HuH-7.5 (cell line): ENCODE data around the gene GCG.

ENCODE experiments used
- DNase-seq: peaks from one replicate; pipeline ENCODE4 v3.0.0; 2011; ENCODE audit warnings: low spot score

Gene GCG

DNA sequence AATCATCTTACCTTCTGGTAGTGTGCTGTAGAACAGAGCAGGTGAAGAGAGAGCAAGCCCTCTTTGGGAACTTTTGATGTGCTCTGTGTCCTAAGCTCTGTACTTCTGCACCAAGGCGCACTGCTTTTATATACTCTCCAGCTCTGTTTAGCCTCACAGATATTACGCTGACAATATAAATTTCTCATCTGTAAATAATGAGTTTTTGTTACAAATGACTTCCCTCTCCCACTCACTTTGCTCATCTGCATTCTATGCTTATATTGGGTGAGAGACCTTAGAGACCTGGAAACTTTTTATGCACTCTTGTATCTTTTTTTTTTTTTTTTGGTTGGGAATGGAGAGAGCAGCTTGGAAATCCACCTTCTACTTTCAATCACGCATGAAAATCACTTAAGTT is at the start of gene GCG:
TSS of gene GCG (minus strand) at position 101 of the 400 bp plus-strand sequence. CDS start 3,069 bp downstream, outside the sequence.
- DNase-seq, result no peak

DNA sequence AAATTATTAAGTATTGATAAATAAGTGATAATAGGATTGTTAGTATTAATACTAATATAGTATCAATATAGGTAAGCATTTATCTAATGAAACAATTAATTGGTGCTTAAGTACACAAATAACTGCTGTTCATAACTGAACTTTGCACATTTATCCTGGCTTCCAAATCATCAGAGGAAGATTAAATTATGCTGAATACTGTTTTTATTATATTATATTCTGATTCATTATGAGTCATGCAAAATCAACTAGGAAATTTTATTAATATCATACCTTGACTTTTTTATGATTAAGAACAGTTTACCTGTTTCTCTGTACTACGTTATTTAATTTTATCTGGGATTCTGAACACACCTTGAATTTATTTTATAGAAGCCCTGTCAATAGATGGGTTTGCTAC is 48.6 kb upstream of the GCG start:
- DNase-seq, result no peak

DNA sequence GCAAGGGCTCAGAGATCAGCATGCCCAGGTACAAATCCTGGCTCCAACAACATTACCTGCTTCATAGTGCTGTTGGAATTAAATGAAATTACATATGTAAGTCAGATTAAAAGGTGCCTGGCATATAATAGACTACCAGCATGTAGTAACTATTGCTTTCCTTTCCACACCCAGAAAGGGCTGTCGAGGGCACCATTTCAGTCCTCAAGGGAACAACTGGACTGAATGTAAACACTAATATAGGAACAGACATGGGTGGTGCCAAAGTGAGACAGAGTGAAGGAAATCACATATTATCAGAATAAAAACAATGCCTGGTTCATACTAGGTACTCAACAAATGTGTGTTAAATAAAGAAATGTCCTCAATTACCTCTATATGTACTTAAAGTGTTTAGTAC is 47.9 kb upstream of the GCG start:
- DNase-seq, result no peak

DNA sequence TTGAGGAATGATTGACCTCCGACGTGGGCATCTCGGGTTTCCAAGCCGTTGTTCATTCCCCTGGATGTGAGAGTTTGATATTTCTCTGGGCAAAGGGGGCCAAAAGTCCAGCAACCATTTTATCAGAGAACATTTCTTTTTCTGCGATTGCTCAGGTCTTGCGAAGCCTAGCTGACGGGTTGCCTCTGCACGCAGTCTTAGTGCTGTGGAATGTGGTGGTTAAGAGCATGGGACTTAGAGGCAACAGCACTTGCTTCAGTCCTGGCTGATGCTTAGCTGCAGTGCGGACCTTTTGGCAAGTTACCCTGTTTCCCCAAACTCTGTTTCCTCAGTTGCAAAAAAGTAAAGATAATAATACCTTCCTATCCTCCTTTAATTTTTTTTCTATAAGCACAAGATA is 46.2 kb upstream of the GCG start:
- DNase-seq, result no peak

DNA sequence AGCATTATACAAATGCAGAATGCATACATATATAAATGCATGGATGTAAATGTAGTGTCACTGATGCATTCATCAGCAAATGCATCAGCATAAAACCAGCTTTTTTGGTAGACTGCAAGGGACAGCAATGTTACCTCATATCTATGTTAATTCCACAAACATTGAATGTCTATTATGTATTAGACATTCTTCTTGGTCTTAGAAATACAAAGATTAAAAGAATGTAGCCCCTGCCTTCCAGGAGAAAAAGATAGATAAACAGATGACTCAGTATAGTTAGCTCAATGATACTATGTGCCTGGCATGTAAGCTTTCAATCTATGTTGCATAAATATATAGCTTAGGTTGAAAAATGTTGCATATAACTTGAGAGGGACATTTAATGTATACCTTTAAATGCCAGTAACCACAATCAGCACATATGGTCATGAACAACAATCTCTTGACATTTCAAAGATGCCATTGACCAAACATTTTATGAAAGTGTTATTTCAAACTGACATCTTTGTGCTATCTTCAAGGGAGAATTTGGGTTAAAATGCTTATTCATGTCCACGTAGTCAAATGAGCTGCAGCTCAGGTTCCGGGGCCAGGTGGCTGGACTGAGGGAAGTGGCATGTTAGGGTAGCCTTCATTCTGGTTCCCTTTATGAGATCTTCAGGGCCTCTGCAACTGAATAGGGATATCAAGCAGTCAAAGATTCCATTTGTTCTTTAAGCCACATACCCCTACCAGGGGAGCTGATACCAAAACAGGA is 45.2 kb upstream of the GCG start:
- DNase-seq, result no peak

DNA sequence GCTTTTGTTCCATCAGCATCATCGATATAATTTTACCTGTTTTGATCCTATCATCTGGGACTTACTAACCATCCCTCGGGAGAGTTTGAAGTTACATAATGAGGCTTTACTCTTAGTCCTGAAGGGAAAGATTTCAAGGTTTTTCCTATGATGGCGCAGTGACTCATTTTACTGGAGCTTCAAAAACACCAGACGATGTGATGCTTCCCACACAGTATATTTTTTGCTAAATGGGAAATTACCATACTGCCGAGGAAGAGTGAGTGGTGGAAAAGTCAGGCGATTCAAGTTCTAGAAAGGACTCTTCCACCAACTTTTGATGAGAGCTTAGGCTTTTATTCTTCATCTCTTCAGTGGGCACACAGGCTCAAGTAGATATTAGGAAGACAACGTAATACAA is 44.6 kb upstream of the GCG start:
- no peak for DNase-seq

DNA sequence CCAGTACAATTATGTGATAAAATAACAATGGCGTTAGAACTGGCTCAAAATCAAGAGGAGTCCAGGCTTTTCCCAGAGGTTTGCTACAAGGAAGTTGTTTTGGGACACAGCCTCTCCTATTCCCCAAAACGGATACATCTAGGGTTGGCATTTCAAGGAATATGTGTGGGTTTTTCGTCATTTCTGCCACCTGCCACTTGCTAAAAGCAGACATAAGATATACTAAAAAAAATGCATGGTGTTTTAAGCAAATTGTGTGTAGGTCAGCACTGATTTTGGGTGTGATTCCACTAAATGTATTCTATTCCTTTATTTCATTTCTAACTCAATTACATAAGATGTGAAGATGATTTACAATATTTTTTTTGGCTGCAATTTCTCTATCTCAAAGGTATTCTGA is 36.4 kb upstream of the GCG start:
- DNase-seq, result no peak

DNA sequence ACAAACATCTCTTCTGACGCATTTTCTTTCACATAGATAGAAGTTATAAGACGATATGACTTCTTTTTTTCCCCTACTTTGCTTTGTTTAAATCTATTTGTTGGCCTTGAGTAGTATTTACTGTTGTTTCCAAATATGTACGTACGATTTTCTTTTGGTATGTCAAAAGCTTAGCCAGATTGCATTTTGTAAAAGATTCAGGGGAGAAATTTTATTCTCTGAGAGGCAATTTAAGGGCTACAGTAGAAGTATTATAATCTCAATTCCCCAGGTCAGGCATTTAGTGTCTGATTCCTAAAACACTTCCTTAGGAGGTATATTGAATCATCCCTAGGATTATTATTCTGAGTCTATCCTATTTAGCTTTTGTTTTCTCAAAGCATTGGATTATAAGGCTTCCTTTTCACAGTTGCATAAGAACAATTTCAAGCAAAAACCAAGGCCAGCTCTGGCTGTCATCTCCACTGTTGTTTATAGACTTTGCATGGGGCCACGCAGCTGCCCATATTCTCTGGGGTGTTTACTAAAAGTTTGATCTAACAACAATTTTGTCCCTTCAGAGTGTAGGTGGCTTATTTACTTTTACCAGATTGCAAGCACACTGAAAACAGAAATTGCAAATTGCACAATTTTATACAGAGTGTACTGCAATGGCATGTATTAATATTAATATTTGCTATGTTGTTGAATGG is 33.6 kb upstream of the GCG start:
- no peak for DNase-seq

DNA sequence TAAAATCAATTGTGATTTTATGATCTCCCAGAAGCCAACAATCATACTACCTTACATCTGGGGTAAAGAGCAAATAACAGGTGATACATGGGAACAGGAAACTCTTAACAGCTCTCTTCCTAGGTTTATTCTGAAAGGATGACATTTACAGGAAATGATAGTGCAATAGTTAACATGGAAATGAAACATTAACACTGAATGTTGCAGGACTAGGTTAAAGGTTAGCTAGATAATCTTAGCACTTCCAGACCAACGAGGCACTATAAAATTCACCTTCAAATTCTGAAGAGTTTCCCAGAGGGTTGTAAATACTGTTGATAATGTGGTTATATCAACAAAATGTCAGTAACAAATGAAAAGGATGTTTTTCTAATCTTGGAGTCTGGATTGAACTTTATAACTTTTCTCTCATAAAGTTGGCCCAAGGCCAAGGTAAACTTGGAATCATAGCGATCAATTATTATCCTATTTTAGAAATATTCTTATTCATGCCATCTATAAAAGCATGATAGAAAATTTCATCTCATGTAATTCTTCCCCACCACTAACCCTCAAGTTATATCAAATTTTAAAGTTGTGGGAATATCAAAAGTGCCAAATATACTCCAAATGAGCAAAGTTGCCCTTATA is 32.9 kb upstream of the GCG start:
- no peak for DNase-seq

DNA sequence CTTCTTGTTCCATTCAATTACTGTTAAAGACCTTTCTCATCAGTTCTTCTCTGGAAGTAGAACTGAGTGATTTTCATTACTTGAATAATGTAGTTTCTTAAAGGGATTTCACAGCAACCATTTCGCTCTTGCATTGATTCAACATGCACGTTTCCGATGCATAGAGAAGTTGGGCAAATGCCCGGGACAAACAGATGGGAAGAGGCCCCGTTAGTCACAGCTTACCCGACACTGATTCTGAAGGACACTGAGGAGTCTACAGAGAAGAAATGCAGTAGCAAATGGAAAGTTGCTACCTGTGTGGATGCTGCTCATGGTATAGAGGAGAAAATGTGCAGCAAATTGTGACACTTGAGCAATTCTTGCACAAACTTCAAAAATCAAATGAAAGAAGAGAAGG is 32.3 kb upstream of the GCG start:
- no peak for DNase-seq

DNA sequence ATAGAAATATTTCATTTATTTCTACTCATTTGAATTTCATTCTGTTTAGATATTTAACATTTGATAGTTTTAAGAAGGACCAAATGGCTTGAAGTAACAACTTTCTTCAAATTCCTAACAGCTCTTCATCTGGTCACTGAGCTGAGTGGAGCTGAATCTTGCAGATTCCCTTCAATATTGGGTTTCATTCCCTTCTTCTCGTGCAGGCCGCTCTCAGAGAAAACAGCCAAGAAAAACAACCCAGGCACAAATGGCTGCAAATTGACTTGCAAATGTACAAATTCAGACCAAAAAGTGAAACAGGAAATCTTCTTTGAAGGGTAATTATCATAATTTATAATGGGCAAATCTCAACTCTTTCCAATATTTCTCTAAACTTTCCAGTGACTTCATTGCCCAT is 30.3 kb upstream of the GCG start:
- DNase-seq, result no peak

DNA sequence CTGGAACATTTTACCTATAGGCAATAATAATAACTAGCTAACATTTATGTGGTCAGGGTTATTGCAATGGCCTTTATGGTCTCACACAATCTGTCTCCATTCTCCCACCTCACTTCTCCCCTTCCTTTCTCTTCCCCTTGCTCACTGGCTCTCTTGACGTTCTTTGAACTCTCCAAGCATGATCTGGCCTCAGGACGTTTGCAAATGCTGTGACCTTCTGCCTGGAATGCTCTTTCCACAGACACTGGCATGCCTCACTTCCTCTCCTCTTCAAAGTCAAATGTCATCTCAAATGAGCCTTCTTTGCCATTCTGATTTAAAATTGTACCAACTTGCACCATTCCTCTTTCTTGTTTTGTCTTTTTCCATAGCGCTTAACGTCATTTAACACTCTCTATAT is 25.3 kb upstream of the GCG start:
- DNase-seq, result no peak

DNA sequence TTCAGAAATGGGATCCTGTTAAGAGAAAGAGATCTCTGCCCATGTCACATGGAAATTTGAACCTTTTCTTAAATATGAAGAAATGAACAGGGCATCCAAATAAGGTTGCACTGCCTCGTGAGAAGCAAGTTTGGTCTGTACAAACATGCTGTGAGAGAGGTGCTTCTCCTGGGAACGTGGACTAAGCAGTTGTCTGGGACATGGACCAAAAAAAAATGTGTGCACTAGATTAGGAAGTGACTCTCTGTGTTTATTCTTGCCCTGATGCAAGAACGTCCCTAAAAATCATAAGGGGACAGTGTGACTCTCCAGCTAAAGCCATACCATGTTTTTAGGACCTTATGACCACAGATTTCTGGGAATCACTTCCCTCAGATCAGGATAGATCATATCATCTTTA is 23.7 kb upstream of the GCG start:
- DNase-seq, result no peak

DNA sequence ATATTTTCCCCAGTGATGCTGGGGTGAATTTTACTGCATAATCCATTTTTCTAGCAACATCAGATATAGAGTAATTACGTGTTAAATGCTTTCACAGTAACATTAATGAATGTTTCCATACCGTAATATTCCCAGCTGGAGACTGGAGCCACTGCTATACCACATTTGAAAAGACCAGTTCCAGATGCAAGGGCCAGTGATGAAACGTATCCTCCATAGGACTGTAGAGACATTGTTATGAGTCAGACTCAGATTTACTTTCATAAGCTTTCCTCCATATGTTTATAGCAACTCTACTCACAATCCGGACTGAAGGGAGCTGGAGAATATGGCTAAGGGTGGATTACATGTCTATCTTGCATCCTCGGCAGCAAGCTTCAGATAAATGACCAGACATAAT is 22.7 kb upstream of the GCG start:
- no peak for DNase-seq

DNA sequence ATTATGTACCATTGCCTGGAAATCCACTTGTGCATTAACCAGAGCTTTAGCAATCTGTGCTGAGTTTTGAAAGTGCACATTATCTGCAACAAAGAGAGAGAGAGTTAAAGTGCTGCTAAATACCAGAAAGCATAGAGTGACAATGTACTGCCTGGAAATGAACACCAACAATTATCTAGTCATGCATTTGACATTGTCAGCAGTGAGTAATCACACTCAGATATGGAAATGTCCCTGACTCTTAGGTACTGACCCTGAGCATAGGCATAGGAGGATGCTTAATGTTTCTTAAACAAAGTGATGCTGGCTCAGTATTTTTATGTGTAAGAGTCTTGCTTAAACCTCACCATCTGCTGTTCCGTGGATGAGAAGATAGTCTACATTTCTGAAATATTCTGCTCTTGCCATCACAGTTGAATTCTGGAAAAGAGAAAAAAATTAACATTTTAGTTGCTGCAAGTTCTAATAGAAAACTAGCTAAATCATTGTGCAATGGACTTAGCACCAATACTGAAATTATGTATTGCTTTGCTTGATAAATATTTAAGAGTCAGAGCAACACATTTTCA is 20.8 kb upstream of the GCG start:
- no peak for DNase-seq

DNA sequence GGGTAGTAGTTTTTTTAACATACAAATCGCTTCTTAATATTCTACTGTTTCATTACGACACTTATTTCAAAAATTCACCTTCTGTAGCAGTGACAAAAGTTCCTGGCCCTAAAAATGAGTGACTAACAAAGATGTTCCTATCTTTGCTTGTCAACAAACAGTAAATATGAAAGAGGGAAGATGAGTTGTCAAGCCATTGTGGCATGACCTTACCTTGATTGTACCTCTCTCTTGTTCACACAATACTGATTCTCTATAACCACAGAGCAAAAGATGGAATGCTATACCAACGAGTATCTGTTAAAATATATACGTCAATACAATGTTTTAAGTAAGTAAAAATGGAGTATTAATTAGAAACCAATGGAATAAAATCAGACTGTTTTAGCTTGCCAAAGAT is 14.7 kb upstream of the GCG start:
- DNase-seq, result no peak

DNA sequence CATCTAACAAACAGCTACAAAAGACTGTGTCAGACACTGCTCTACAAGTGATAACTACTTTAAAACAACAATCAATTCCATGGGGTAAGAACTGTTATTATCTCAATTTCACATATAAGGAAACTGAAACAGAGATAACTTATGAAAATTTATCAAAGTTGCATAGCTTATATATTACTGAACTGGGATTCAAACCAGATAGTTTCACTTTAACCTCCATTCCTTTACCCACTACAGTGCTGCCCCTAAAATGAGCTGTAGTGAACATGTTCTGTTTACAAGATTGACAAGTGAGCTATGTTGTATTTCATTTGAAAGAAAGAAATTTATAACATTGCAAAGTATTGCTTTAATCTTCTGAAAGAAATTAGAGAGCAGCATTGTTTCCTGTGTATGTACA is 14.1 kb upstream of the GCG start:
- no peak for DNase-seq

DNA sequence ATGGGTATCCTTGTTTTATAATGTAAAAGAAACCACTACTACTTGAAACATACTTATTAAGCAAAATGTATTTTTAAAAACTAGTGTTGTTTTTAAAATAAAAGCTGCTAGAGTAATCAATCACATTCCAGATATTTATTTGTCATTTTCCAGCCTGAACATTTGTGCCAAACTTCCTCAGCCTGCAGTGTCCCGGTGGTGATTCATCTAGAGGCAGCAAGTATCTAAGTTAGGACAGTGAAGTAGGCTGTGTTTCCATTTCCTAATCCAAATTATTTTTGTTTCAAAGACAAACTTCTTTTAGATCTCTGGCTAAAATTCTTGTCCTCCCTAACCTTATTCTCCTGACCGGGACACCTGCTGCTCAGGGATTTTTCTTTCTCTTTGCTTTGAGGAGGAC is 12.8 kb upstream of the GCG start:
- no peak for DNase-seq

DNA sequence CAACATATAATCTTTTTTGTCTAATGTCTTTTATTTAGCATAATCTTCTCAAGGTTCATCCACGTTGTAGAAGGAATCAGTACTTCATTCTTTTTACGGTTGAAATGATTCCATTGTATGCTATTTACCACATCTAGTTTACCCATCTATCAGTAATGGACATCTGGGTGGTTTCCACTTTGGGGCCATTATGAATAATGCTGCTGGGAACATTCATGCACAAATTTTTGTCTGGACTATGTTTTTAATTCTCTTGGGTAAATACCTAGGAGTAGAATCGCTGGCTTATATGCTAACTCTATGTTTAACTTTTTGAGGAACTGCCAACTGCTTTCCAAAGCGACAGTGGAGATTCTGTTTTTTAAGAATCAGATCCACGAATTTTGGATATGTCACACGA is 7.4 kb upstream of the GCG start:
- no peak for DNase-seq

DNA sequence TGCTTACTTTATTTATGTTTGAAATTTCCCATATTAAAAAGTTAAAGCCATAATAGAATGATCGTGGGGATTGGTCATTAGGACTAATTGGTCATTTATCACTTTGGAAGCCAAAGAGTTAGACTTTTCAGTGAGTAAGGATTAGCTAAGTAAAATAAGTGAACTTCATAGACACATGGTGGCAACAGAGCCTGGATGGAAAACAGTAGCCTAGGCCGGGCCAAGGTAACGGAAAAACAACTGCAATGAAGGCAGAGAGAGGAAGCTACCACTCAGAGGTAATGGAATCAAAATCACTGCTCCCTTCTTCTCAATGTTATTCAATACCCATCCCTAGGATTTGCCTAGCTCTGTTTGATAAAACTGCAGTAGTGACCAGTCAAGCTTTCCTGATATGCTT is 4.1 kb upstream of the GCG start:
- DNase-seq, result no peak

DNA sequence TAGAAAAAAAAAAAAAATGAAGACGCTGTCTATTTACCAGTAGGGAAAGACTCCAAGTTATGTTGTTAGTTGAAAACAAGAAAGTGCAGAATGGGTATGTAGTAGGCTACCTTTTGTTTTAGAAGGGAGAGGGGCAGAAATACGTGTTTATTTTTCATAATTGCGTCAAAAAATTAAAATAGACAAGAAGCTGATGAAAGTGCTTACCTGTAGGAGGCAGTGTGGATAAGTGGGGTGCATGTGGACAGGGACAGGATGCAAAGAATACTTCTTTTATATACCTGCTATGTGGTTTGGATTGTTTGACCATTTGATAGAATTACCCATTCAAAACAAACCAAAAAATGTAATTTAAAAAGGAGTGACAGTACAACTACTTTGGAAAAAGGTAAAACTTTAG is 3.0 kb upstream of the GCG start:
- no peak for DNase-seq

DNA sequence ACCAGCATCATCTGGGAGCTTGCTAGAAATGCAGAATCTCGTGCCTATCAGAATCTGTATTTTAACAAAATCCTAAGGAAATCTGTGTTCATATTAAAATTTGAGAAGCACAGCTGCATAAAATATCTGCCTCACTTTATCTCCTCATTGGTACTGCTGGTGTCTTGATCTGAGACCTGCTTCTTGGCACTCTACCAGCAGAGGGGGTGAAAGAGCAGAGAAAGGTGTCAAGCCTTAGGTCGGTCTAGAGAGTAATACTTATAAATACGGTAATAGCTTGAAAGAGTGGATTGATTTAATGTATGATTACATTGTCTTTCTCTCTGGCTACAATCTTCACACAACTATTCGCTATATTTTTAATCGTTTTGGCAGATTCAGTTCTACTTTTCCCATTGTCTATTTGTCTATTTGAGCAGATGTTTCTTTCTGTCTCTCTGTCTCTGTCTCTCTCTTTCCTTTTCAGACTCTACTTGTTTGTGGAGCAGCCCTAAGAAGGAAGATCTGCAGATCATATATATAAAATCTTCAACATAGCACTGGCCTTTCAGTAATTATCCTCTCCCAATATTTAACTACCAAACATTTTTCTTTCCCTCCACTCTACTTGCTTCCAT is 1.7 kb upstream of the GCG start:
- no peak for DNase-seq

DNA sequence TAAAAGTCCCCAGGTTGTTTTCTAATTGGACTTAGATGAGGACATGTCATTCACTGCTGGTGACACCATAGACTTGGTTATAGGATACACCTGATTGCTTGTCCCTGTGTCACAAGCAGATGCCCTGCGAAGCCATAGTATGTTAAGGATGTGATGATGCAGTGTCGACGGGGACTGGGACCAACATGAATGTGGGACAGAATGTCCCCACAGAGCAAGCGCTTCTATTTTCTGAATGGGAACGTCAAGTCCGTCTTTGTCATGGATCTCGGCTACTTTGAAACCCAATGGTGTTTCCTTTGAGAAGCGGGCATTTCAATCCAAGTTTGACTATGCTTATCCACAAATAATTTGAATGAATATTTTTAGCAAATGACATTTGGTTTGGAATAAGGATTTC is 2.1 kb downstream of the GCG start:
- DNase-seq, result no peak
